PFSK-1 (cell line): ENCODE data around the gene TMEM39B.

Experiments
- FOXP2 ChIP-seq: optimal IDR thresholded peaks from 2 replicates; pipeline ENCODE3; 2011; ENCODE audit warnings: borderline replicate concordance, control low read depth, inconsistent platforms; ENCODE audit not compliant: insufficient read depth; ENCODE audit errors: extremely low read length, extremely low read depth
- POLR2AphosphoS5 ChIP-seq: IDR thresholded peaks from 2 replicates; pipeline ENCODE4 v1.6.1; 2012; ENCODE audit warnings: low read depth, mild to moderate bottlenecking, control low read depth, low read length, moderate library complexity
- SIN3A ChIP-seq: IDR thresholded peaks from 2 replicates; pipeline ENCODE4 v1.6.1; 2012; ENCODE audit warnings: mild to moderate bottlenecking, low read length, moderate library complexity, borderline replicate concordance; ENCODE audit not compliant: insufficient read depth
- TAF1 ChIP-seq: IDR thresholded peaks from 2 replicates; pipeline ENCODE4 v1.6.1; 2012; ENCODE audit warnings: low read length, control low read depth, borderline replicate concordance; ENCODE audit not compliant: insufficient read depth
- TF ChIP-seq, protein P1 (sequence below), 2 experiments: IDR thresholded peaks; 2 replicates each; pipeline versions ENCODE4 v1.6.1 to v1.8.0; 2011 to 2012; ENCODE audit warnings: low read depth in 2 of 2, low read length in 2 of 2, control low read depth in 1 of 2, inconsistent platforms in 1 of 2, mild to moderate bottlenecking in 1 of 2, moderate library complexity in 1 of 2; ENCODE audit not compliant: insufficient read depth in 1 of 2

TMEM39B gene

DNA sequence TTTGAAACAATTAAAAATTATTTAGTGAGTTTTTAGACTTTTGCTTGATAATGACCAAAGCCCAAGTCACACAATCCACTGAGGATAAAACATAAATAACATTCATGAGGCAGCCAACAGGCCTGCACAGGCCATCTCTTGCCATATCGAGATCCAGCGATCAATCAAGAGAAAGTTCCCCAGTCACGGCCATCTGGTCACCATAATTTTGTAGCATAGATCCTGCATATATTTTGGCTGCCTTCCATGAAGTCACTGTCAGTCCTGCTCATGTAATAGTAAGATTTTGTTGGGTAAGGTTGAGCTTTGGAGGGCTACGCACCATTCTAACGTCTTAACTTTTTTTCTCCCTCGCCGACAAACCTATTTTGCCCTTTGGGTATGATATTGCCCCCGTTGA is 52.6 kb downstream of the TMEM39B start:
- TF ChIP-seq POLR2AphosphoS5 (no peak), SIN3A (no peak), TAF1 (no peak), FOXP2 (no peak)
- TF ChIP-seq, protein P1, sequence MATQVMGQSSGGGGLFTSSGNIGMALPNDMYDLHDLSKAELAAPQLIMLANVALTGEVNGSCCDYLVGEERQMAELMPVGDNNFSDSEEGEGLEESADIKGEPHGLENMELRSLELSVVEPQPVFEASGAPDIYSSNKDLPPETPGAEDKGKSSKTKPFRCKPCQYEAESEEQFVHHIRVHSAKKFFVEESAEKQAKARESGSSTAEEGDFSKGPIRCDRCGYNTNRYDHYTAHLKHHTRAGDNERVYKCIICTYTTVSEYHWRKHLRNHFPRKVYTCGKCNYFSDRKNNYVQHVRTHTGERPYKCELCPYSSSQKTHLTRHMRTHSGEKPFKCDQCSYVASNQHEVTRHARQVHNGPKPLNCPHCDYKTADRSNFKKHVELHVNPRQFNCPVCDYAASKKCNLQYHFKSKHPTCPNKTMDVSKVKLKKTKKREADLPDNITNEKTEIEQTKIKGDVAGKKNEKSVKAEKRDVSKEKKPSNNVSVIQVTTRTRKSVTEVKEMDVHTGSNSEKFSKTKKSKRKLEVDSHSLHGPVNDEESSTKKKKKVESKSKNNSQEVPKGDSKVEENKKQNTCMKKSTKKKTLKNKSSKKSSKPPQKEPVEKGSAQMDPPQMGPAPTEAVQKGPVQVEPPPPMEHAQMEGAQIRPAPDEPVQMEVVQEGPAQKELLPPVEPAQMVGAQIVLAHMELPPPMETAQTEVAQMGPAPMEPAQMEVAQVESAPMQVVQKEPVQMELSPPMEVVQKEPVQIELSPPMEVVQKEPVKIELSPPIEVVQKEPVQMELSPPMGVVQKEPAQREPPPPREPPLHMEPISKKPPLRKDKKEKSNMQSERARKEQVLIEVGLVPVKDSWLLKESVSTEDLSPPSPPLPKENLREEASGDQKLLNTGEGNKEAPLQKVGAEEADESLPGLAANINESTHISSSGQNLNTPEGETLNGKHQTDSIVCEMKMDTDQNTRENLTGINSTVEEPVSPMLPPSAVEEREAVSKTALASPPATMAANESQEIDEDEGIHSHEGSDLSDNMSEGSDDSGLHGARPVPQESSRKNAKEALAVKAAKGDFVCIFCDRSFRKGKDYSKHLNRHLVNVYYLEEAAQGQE (IDR thresholded peaks at IDR 0.05; ENCODE audit: insufficient read depth in 1 of 2, low read depth in 2 of 2, low read length in 2 of 2) = no peak

DNA sequence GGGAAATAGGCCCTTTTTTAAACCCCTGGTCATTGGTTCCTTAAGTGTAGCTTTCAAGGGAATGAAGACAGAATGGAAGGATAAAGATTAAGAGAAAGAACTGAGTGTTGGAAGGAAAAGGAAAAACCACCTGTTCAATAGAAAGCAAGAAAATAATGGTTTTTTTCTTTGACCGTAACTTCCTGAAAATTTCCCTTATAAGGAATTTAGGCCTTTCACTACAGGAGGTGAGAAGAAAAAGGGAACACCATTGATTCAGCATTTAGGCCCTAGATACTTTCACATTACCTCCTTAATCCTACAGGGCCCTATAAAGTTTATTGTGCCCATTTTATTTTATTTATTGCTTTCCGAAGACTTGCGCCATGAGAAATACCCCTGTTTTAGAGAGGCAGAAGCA is 54.0 kb downstream of the TMEM39B start:
- TF ChIP-seq, protein P1 (IDR thresholded peaks at IDR 0.05; ENCODE audit: insufficient read depth in 1 of 2, low read depth in 2 of 2, low read length in 2 of 2) = no peak
- TF ChIP-seq TAF1 = no peak

DNA sequence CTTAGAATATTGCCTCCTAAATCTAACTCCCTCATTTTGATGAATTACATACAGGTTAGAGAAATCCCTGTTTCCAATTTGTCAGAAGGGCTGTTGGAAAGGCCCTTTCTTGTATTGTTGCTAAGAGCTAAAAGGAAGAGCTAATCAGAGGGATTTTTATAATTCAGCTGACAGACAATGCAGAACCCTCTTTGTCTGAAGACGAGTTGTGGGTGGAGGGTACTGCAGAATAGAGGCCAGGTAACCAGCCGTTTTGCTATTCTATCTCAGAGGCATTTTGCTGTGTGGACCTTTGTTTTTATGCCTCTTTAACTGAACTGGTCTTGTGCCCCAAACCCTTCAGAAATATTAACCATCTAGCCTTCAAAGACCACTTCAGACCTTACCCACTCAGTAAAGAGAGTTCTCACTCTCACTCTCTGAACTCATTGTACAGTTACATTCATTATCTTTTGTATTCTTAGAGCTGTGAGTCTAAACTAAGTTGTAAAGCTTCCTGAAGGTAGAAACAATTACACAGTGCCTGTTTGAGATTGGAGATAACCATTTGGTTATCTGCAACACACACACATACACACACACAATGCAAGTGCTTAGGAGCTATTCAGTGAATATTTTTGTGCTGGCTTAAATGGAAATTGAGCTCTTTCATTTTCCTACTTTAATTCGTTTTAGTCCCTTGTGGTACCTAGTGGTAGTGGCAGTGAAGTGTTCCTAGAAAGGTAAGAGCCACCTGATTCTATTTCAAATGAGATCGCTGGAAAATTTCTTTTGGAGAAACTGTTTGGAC is 54.9 kb downstream of the TMEM39B start:
- TF ChIP-seq TAF1 (no peak), FOXP2 (no peak)

DNA sequence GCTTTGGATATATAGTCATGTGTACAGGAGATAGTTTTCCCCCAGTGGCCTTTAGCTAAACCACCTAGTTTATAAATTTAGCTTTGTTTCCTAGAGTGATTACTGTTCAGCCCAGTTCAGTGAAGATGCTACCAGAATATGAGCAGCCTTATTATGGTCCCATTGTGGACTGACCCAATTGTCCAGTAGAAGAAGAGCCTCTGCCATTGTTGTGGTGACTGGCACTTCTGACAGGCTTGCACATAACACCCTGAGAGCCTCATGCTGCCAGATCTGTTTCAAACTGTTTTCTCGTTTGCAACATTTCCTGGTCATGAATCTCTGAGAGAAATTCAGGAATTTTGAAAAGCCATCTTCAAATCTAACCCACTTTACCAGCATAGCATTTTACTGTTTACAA is 55.7 kb downstream of the TMEM39B start:
- TF ChIP-seq, protein P1 (IDR thresholded peaks at IDR 0.05; ENCODE audit: insufficient read depth in 1 of 2, low read depth in 2 of 2, low read length in 2 of 2) = no peak
- no peak for TF ChIP-seq FOXP2
- no peak for TF ChIP-seq POLR2AphosphoS5
- no peak for TF ChIP-seq TAF1
- TF ChIP-seq SIN3A = no peak

DNA sequence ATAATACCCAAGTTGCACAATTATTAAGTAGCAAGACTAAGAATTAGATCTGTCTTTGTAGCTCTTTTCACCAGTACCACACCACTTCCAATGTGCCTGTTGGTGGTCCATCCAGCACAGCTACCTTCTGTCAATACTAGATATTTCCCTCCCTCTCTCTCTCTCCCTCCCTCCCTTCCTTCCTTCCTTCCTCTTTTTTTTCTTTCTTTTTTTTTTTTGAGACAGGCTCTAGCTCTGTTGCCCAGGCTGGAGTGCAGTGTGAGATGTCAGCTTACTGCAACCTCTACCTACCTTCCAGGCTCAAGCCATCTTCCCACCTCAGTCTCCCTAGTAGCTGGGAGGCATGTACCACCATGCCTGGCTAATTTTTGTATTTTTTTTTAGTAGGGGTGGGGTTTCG is 56.2 kb downstream of the TMEM39B start:
- no peak for TF ChIP-seq TAF1
- TF ChIP-seq, protein P1 (IDR thresholded peaks at IDR 0.05; ENCODE audit: insufficient read depth in 1 of 2, low read depth in 2 of 2, low read length in 2 of 2) = no peak
- TF ChIP-seq POLR2AphosphoS5 = no peak
- no peak for TF ChIP-seq FOXP2
- TF ChIP-seq SIN3A = no peak
